Measurements from ENCODE around the gene MRPS2. TPM values are rescaled to one million over a fixed set of nuclear protein-coding genes. Genes with fewer than 3 reads are reported as not detected.
A peak's percentile ranks its signal among the peaks of the same experiment; 100 is the strongest.

Gene MRPS2
- total and polyA plus RNA-seq, 9 of the 15 experiments (the other 6 are each of a cell fraction or from before 2014, with no cell fraction given): 8.0 to 167 (median 81.3) TPM

DNA sequence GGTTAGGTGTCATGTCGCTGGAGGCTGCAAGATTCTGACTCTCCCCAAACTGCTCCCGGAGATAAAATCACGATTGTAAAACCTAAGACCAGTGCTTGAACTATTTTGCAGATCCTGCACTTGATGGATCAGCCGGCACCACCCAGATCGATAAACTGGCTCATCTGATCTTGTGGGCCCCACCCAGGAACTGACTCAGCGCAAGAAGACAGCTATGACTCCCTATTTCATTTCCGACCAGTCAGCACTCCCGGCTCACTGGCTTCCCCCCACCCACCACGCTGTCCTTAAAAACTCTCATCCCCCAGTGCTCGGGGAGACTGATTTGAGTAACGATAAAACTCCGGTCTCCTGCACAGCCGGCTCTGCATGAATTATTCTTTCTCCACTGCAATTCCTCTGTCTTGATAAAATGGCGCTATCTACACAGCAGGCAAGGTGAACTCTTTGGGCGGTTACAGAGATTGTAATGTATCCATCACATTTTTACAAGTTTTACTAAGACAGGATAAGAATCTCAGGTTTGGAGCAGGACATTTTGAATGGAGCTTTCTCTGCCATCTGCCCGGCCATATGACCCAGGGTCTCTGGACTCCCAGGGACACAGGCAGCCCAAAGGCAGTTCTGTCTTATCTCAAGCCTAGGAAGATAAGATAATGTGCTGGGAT is 31.5 kb upstream of the MRPS2 start (continued):
- TF ChIP-seq, protein P1, sequence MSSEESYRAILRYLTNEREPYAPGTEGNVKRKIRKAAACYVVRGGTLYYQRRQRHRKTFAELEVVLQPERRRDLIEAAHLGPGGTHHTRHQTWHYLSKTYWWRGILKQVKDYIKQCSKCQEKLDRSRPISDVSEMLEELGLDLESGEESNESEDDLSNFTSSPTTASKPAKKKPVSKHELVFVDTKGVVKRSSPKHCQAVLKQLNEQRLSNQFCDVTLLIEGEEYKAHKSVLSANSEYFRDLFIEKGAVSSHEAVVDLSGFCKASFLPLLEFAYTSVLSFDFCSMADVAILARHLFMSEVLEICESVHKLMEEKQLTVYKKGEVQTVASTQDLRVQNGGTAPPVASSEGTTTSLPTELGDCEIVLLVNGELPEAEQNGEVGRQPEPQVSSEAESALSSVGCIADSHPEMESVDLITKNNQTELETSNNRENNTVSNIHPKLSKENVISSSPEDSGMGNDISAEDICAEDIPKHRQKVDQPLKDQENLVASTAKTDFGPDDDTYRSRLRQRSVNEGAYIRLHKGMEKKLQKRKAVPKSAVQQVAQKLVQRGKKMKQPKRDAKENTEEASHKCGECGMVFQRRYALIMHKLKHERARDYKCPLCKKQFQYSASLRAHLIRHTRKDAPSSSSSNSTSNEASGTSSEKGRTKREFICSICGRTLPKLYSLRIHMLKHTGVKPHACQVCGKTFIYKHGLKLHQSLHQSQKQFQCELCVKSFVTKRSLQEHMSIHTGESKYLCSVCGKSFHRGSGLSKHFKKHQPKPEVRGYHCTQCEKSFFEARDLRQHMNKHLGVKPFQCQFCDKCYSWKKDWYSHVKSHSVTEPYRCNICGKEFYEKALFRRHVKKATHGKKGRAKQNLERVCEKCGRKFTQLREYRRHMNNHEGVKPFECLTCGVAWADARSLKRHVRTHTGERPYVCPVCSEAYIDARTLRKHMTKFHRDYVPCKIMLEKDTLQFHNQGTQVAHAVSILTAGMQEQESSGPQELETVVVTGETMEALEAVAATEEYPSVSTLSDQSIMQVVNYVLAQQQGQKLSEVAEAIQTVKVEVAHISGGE (CRISPR knock-in tag; IDR thresholded peaks at IDR 0.05): peak in 1 of 3 experiments; percentile 44; a peak in 1 of 6 replicates
- TF ChIP-seq GTF3C2 (IDR thresholded peaks at IDR 0.05; ENCODE audit: borderline replicate concordance, extremely low read depth, insufficient read length) (no peak), HCFC1 (IDR thresholded peaks at IDR 0.05; ENCODE audit: low read depth, low read length) (no peak), ZNF217 (CRISPR knock-in tag; IDR thresholded peaks at IDR 0.05) (no peak), ZNF143 (CRISPR knock-in tag; IDR thresholded peaks at IDR 0.05) (no peak), GABPB1 (CRISPR knock-in tag; IDR thresholded peaks at IDR 0.05) (no peak), CBX8 (IDR thresholded peaks at IDR 0.05; ENCODE audit: borderline replicate concordance, extremely low read depth, low read depth, low read length, poor library complexity, severe bottlenecking) (no peak), SREBF1 (IDR thresholded peaks at IDR 0.05; ENCODE audit: borderline replicate concordance, low read depth, low read length) (no peak), HES1 (IDR thresholded peaks at IDR 0.05; ENCODE audit: low read depth) (0 out of 2 replicates have a peak, but pooled peaks have one; percentile 17), ZNF274 (IDR thresholded peaks at IDR 0.05; ENCODE audit: borderline replicate concordance, low read depth, low read length) (no peak), HNRNPH1 (optimal IDR thresholded peaks at IDR 0.05; ENCODE audit: low read depth, low read length) (no peak), BRCA1 (IDR thresholded peaks at IDR 0.05) (no peak), BRCA1 (CRISPR knock-in tag; IDR thresholded peaks at IDR 0.05) (no peak), AFF4 (CRISPR knock-in tag; IDR thresholded peaks at IDR 0.05) (no peak), SMAD2 (IDR thresholded peaks at IDR 0.05; ENCODE audit: low read depth, low read length) (no peak), ZNF232 (CRISPR knock-in tag; IDR thresholded peaks at IDR 0.05) (no peak)
